Regular cardiac myocyte (primary cell): ENCODE measurements around the gene MRPL45. TPM values are rescaled to one million over a fixed set of nuclear protein-coding genes. Genes with fewer than 3 reads are reported as not detected.

Experiments
- total RNA-seq: library from RNA; depleted of rRNA; stranded (reverse); fragments of >200 nt; gene quantifications from 2 replicates; pipeline ENCODE4 v1.2.3, GENCODE V29; 2014

MRPL45 gene
- total RNA-seq = 23.7 and 28.8 TPM in 2 replicates

GRCh38 chr17:38296834-38297517 is at the start of gene MRPL45:
Gene MRPL45, plus strand, starts transcription at chr17:38297168. Its CDS starts 16 bp downstream, at chr17:38297184.

GRCh38 chr17:38343608-38344419 is 46.8 kb downstream of the MRPL45 start, which contains the start of gene GPR179:
Gene GPR179, minus strand, starts transcription at chr17:38343956. Its CDS starts 167 bp downstream, at chr17:38343789.

GRCh38 chr17:38351412-38352222 is 54.6 kb downstream of the MRPL45 start, which contains the start of gene SOCS7:
Gene SOCS7, plus strand, starts transcription at chr17:38351844. Its CDS starts 209 bp downstream, at chr17:38352053.

Other genes with a start within 250 kb of the MRPL45 start
- gene TBC1D3C, start 228.5 kb upstream of the MRPL45 start, total RNA-seq = not detected in 2 replicates
- not detected in 2 replicates for gene TBC1D3E, start 169.2 kb upstream of the MRPL45 start, total RNA-seq
- gene TBC1D3, start 104.6 kb upstream of the MRPL45 start, total RNA-seq = not detected in 2 replicates
- under 0.01 TPM in 1 of 2 replicates, not detected in the other for gene GPR179, start 46.8 kb downstream of the MRPL45 start, total RNA-seq
- 12.4 and 12.7 TPM in 2 replicates for gene SOCS7, start 54.7 kb downstream of the MRPL45 start, total RNA-seq
- 9.3 and 17.6 TPM in 2 replicates for gene ARHGAP23, start 131.3 kb downstream of the MRPL45 start, total RNA-seq